HG03457 (cell line): ENCODE measurements around the gene CCDC141.

Experiments
- ATAC-seq: cut with Tn5 transposase; IDR thresholded peaks from one replicate; pipeline ENCODE4 v1.9.1; 2021; ENCODE audit warnings: moderate number of reproducible peaks; ENCODE audit not compliant: unreplicated experiment

The CCDC141 gene

DNA sequence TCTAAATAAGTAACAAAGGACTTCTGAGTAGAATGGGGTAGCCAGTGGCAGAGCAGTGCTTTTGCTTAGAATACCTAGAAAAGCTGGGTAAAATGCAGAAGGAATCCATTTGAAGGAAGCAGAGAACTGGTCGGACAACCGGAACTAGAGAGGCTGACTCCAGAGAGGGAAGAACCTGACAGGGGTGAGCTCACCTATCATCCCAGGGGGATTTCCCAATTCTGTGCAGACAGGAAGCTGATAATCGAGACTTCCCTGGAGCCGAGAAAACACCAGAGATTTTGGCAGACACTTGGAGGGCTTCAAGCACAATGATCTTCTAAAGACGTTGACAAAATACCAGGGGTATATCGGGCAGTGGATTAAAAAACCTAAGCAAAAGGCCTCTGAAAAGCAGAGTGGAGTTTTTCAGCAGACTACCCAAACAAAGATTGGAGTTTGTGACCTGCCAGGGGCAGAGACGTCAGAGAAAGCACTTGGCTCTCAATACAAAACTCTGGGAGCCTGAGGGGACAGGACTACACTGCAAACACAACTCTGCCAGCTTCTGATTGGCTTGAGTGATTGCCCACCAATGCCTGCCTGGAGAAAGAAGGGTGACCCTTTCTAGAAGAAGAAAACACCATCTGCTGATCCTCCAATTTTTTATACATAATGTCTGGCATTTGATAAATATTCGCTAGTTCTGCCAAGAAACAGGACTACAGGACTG is 175.3 kb downstream of the CCDC141 start:
- ATAC-seq = no peak

DNA sequence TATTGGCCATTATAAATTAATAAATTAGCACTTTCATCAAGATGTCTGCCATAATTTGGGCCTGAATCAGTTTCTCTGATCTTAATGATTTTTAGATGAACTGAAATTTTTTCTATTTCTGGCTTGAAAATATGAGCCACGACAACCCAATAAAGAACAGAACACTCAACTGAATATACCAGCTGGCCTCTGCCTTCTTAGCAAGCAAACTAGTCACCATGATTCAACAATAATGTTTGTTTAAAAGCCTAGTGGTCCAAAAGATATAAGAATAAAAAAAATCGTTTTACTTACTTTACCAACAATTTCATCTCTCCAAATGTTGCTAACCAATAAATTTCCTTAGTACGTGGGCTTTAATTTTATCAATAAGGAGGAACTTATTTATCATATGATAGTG is 176.0 kb downstream of the CCDC141 start:
- no peak for ATAC-seq

DNA sequence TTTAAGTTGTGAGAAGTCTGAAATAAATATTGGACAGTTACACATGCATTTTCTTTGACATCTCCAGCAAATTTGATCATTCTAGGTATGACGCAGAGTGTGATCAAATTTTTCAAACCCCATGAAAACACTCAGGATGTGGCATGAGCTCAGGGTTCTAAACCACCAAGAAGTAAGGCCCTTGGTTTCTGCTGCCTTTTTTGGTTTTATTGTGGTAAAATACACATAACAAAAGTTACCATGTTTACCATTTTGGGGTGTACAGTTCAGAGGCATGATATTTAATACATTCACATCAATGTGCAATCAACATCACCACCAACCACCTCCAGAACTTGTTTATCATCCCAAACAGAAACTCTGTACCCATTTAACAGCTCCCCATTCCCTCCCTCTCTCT is 178.4 kb downstream of the CCDC141 start:
- no peak for ATAC-seq

DNA sequence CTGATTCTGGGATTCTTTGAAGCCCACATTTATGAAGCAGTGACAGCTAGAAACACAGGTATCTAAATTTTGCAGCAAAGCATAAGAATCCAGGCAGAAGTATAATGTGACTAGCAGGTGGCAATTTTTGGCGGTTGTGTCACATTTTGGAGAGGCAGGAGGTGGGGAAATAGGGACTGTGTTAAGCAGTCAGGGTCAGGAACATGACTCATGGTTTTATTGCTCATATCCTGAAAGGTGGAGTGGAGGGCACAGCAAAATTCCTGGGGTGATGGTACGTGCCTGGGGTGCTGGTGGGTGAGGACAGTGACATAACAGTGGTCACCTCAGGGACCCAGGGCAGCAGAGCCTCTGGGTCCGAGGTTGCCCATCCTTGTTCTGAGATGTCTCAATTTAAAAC is 179.2 kb downstream of the CCDC141 start:
- no peak for ATAC-seq

DNA sequence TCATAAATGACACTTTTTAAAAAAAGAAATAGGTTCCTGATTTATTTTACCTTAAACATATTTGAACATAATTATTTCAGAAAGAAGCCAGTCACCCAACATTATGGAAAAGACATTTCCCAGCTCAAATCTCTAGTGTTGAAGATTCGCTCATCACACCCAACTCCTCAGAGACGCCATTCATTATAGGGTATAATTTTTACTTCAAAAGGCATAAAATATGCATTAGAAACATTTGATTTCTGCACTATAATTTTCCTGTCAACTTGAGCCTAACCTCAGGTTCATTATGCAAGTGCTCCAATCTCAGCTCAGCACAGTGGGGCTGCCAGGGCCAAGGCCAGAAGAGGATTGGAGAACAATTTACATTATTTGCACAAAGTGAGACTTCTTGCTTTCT is 183.9 kb downstream of the CCDC141 start:
- no peak for ATAC-seq

DNA sequence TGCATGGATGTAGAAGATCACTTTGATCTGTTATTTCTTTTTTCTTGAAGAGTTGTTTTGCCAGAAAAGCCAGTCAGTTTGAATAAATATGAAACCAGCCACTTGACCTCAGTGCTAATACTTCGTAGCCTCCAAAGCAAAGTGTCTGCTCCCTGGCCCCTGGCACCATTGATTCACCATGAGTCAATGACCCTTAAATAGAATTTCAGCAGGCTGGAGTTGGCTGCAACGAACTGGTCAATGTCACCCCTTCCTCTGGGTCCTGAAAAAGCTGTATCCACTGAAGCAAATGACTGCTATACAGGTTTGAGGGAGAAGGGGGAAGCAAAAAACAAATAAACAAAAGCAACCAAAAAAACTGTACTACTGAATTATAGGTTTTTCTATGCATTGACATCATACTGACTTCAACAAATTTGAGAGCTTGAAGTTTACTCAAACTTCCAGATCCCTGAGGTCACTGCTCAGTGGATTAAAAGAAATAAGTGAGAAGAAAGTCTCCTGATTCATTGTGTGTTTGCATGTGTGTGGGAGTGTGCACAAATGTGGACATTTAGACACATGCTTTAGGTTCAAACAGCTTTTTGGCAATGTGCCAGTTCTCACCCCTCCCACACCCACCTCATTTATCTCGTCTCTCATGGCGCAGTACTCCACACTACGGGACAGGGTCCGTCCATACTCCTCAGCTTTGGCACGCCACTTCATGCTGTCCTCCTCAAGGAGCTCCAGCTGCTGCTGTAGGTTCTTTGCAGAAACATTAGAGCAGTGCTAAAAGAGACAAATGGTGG is 184.6 kb downstream of the CCDC141 start:
- ATAC-seq = no peak

DNA sequence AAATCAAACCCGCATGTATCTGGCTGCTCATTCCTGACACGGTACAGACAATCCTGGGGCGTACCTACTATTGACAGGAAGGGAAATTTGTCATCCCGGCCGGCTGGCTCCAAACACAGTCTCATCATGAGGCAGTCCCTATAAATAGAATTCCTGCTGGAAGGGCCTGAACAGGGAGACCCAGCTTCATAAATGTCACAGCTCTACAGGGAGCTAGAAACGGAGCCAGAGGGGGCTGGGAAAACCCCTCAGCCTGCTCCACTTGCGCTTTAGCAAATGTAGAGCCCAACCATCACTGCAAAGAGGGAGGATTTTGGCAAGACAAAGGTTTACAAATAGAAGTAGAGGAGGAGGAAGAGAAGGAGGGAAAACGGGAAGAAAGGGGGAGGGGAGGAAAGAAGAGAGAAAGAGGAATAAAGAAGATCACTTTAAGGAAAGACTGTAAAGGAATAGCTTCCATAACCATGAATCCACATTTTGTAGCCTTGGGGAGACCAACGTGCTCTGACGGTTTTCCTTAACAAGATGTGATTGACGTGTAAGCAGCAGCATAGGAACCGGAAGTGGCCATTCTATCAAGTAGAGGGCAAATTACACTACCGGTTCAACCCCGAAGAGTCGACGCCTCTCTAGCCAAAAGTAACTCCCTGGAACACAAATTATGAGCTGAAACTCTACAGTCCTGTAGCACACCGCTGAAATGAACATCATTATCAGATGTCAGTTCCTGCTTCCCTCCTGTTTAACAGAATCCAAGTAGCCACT is 185.9 kb downstream of the CCDC141 start:
- ATAC-seq = no peak

DNA sequence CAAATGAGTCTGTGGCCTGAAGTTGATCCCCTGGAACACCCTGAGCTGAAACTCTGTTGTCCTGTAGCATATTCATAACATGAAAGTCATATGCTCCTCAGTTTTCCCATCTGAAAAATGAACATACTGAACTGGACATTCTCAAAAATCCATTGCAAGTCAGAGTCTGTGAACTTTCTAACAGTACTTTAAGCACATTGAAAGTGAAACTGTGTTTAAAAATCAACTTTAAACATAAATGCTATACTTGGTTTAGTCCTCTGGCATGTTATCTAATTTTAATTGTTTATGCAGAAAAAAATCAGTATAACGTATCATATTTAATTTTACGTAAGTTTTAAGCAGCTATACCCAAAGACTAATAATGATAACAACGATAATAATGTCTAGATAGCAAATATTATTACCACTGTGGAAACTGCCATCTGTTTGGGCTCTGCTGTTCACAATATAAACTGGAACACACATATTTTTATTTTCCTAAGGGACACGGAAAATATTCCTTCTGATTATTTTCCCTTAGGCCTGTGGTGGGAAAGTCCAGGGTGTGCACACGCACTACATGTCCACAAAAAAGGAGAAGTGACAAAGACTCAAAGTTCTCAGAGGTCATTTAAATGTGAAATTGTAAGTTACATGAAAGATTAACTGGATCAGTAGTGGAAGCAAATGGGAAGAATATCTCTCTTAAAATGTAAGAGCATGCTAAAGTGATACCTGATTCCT is 186.6 kb downstream of the CCDC141 start:
- no peak for ATAC-seq

DNA sequence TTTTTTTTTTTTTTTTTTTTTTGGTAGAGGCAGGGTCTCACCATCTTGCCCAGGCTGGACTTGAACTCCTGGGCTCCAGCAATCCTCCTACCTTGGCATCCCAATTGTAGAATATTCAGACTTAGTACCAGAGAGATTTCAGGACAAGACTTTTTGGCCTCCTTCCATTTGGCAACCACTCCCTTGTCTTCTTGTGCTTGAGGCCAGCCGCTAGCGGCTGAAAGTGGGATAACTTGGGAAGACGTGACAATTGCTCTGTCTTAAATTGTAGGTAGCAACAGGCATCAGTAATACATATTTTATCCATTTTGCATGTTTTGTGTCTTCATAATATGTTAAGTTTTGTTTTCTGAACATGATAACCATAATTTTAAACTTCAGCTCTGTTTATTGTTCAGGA is 189.4 kb downstream of the CCDC141 start:
- ATAC-seq = no peak

DNA sequence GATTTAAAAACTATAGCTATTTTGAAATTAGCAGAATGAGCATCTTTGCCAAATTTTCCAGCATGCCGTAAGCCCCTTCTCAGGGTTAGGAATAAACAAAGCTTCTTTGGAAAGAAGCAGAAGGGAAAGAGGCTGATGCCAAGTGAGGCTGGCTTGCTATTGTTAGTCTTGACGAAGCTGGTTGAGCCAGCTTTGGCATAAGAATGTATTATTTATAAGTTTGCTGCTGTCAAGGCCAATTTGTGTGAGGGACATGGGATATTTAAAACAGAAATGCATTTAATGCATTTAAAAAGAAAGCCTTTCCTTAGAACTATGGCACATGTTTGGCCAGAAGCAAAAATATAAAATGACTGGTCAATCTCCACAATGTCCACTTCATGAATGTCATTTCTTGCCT is 190.2 kb downstream of the CCDC141 start:
- ATAC-seq = no peak

DNA sequence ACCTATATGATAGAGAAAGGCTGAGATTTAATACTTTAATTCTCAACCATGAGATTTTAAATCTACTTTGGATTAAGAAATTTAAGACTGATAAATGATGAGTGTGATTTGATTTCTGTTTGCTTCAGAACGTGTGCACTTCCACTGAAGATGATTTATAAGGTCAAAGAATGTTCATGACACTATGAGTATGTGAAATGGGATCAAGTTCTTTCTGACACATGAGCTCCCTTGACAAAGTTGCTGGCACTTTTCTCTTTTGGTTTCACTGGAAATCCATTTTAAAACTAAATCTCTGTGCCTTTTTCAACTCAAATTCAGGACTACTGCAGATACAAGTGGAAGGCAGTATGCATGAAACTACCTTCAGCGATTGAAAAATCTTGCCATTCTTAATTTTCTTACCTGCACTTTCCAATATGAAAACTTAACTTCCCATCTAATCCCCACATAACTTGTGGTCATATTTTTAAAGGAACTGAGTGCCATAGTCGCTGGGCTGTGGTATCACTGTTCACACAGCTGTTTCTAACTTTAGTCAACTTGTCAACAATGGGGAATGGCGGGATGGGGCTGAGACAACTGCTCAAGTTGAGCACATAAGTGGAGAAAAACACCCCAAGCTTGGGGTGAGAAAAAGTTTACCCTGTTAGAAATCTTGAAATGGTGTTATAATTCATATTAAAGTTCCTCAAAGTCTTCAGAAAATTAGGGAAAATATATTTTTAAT is 190.9 kb downstream of the CCDC141 start:
- no peak for ATAC-seq

DNA sequence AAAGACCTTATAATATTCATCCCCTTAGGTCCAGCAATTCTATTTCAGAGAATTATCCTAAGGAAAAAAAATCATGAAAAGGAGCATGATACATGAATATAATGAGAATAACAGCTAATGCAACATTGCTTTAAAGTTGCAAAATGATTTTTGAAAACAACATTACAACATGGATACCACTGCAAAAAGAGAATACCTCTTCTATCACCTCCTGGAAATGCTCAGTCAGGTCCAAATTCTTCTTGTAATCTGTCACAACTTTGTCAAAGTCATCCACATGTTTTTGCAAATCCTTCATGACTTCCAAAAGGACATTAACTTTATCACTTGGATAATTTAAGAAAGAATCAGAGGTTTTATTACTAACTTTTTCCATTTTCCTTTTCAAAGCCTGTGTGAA is 194.8 kb downstream of the CCDC141 start:
- no peak for ATAC-seq

DNA sequence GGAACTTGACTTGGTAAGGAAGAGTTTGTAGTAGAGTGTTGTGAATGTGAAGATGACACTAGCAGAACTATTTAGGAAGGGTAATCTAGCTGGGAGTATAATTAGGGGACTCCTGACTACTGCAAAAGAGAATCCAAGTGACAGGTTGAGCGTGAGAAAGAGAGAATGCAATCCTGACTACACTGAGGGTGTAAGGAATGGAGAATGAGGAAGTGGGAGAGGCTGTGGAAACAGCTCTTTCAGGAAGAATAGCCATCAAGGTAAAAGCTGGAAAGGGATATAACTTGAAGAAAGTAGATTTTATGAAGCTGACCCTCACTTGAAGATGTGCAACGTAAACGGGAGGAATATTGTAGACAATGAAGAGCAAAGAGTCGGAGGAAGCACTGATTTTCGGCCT is 201.6 kb downstream of the CCDC141 start:
- no peak for ATAC-seq

DNA sequence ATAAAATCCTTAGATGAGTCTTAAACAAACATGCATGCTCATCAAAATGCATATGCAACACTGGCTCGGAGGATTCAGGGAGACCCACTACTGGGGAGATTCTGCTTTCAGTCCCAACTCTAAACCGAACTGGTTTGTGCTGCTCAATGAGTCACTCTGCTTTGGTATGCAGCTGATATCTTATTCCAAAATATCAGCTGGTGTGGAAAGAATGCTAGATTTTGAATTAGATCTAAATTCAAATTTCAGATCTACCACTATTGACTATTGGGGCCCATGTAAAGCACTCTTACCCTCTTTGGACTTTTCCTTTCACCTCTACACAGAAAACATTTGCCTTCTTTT is 203.5 kb downstream of the CCDC141 start:
- no peak for ATAC-seq

DNA sequence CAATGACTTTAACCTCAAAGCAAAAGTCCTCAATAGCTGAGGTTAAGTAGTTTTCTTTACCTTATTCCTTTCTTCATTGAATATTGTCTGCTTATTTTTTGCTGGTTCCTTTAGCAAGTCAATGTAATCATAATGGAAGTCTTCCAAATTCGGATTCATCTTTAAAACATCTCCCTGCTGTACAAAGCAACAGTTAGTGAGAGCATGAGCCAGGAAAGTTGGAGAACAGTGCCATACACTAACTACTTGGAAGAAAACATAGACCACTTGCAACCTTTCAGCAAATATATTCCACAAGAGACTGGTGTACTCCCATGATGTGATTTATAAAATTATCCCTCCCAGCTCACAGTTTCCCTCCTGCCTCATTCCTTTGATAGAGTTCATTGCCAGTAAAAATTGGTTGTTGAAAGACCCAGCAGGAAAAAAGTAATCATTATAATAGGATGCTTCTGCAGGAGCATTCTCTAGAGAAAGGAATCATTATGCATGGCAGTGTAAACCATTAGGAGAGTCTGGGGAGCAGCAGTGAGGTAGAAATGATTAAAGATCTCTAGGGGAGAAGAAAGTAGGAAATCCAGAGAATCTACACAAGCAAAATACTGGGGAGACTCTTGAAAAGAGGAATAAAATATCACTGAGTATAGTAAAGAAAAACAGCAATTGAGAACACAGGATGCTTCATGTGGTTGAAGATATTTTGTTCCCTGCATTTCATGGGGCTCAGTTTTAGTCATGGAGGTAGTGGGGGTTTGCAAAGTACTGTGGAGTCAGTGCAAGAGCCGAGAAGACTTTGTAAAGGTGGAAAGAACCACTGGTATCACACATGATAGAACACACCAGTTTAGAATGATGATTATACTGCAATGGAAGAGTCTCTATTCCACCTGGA is 204.1 kb downstream of the CCDC141 start:
- ATAC-seq = no peak

DNA sequence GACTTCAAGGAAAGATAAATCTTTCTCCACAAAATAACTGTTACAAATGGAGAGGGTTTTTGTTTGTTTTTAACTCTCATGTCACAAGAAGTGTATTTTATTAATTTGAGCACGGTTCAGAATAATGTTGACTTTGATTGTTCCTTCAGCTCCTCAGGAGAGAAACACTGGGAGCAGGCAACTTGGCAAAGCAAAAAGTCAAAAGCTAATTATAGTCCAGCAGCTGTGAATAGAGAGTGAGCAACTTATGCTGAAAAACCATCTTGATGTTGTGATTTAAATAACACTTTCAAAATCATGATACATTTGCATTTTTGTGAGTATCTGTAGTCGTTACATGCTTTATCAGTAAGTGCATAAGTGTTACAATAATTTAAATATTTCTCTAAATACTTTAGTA is 205.2 kb downstream of the CCDC141 start:
- ATAC-seq = no peak

DNA sequence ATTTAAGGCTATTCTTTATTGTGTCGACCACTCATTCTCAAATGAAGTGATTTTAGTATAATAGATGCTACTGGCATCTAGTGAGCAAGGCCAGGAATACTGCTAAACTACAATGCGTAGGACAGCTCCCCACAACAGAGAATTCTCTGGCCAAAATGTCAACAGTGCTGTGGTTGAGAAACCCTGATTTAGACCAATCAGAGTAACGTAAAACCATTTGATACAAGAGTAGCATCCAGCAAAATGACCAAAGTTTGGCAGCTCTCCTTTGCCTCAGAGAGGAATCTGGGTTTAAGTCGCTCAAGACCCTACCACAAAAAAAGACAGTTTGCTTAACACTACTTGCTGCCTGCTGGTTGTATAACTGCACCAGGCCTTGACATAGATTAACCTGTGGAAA is 205.7 kb downstream of the CCDC141 start:
- ATAC-seq = no peak

DNA sequence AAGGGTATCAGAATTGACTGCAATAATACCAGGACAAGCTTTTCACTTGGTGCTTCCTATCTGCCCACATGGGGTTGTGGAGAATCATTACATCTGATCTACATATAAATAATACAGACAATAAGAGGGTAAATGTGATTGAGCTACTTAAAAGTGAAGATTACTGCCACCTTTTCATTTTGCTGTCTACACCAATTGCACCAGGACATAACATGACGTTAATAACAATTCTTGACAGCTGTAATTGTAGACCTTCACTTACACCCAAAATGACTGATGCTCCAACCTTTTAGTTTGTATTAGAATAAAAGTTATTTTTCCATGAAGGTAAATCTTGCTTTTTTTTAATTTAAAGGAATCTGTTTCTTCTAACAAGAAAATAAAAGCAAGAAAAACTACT is 206.2 kb downstream of the CCDC141 start:
- no peak for ATAC-seq

DNA sequence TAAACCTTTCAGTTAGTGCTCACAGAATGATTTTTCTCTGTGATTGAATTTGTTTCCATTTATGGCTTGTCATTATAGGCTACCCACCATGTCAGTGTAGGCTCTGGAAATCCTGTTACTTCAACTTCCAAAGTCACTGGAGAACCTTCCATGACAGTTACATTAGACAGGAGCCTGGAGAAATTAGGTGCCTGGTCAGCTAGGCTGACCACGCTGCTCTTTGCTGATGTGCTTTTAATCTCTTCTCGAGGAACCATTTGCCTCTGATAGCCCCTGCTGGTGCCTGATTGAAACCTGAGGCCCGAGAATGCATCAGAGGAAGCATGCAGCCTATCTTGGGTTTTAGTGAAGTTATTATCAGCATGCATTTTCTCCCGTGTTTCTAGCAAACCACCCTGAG is 213.1 kb downstream of the CCDC141 start:
- ATAC-seq = no peak

DNA sequence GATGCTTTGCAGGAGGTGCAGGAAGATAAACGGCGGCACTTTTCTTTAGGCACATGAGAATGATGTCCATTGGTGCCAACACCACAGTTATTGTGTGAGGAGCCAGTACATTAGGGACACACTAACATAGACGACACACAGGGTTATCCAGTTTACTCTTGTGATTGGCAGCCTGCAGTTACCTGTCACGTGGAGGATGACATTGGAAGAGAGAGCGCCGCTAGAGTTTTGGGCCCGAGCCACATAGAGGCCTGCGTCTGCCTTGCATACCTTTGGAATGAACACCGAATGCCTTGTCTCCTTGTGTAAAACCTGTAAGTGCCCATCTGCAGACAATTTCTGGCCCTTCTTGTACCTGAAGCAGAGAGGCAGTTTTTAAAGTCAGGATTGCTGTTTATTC is 215.9 kb downstream of the CCDC141 start:
- no peak for ATAC-seq
